ENCODE data around the gene KDM4E. TPM values are rescaled to one million over a fixed set of nuclear protein-coding genes. Genes with fewer than 3 reads are reported as not detected.
A peak's percentile ranks its signal among the peaks of the same experiment; 100 is the strongest.
"Not testable (repeated sequence)": the region's sequence is repeated elsewhere in the genome, so short reads cannot be mapped to it uniquely, and the experiment has no call there.

Gene KDM4E
- polyA plus RNA-seq, 1 donor from 2014 or later: not detected

DNA sequence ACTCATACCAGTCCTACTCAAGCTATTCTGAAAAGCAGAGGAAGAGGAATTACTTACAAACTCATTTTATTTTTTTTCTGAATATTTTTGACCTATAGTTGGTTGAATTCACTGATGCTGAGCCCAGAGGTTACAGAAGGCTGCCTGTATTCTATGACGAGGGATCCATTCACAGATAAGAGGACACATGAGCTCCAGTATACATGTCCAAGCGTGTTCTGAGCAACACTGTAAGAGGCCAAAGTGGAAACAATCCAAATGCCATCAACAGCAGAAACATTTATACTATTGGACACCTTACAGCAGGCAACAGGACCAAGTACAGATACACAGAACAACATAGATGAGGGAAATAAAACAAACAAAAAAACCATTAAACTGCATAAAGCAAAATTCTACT lies 10.3 kb downstream of the KDM4E start:
- peaks cover 0 to 3% (median 3%) of the 10 kb centered on the region in 3 donors for H3K9me3 Mint-ChIP-seq
- H3K36me3 Mint-ChIP-seq: no peaks in the 10 kb centered on the region
- H3K27ac Mint-ChIP-seq: no peak overlapping the region
- H3K4me3 Mint-ChIP-seq: no peak overlapping the region
- H3K27me3 Mint-ChIP-seq: peaks cover 6% of the 10 kb centered on the region
- no peaks in the 10 kb centered on the region for H3K4me1 Mint-ChIP-seq

DNA sequence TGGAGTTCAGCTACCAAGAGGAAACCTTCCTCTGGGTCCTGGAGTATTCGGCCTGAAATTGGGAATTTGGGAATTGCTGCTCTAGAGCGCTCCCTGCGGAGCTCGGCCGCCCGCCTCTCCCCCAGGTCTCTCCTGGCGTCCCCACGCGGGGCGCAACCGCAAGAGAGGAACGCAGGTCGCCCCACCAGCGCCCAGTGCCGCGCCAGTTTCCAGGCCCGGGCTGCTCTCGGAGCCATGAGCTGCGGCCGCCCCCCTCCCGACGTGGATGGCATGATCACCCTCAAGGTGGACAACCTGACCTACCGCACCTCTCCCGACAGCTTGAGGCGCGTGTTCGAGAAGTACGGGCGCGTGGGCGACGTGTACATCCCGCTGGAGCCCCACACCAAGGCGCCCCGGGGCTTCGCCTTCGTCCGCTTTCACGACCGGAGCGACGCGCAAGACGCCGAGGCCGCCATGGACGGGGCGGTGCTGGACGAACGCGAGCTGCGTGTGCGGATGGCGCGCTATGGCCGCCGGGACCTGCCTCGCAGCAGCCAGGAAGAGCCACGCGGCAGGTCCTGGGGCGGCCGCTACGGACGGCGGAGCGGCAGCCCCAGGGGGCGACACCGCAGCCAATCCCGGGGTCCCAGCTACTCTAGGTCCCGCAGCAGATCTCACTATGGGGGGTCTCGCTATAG lies 12.4 kb downstream of the KDM4E start:
- not testable (repeated sequence) for H3K9me3 Mint-ChIP-seq, H3K27me3 Mint-ChIP-seq, H3K27ac Mint-ChIP-seq

DNA sequence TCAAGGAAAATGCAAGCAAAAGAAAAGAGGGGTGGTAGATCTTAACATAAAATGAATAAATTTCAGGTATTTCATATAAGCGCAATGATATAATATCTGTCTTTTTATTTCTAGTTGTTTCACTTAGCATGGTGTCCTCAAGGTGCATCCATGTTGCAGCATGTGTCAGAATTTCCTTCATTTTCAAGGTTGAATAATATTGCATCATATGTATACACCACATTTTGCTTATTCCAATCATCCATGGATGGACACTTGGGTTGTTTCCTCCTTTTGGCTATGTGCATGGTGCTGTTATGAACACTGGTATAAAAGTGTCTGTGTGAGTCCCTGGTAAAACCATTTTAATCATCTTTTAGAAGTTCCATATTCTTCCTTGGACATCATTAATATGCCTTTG lies 17.2 kb downstream of the KDM4E start:
- no peaks in the 10 kb centered on the region for H3K36me3 Mint-ChIP-seq
- no peak overlapping the region for H3K27ac Mint-ChIP-seq
- no peaks in the 10 kb centered on the region for H3K4me1 Mint-ChIP-seq
- H3K27me3 Mint-ChIP-seq: peaks cover 9% of the 10 kb centered on the region
- H3K9me3 Mint-ChIP-seq: peaks cover 0 to 3% (median 3%) of the 10 kb centered on the region in 3 donors
- H3K4me3 Mint-ChIP-seq: no peak overlapping the region

More for the DNA sequence above, 12.4 kb downstream of the KDM4E start:
- H3K36me3 Mint-ChIP-seq, H3K4me3 Mint-ChIP-seq, H3K4me1 Mint-ChIP-seq: not testable (repeated sequence)

DNA sequence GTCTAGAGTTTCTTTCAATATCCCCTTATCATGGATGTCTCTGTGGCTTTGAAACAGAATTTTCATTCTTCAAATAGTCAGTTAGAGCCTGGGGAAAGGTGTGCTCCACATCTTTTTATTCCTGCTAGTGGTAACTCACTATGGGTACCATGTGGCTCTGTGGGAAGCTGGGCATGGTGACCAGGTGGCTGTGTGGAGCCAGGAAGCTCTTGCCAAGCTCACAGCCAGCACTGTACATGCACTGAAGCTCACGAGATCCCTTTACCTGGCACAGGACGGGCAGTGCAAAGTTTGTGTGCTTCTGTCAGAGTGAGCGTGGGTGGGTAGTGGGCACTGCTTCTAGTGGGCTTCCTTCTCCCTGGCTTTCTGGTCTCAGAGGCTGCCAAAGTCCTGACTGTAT lies 17.8 kb downstream of the KDM4E start:
- H3K4me3 Mint-ChIP-seq: no peak overlapping the region
- peaks cover 9% of the 10 kb centered on the region for H3K27me3 Mint-ChIP-seq

DNA sequence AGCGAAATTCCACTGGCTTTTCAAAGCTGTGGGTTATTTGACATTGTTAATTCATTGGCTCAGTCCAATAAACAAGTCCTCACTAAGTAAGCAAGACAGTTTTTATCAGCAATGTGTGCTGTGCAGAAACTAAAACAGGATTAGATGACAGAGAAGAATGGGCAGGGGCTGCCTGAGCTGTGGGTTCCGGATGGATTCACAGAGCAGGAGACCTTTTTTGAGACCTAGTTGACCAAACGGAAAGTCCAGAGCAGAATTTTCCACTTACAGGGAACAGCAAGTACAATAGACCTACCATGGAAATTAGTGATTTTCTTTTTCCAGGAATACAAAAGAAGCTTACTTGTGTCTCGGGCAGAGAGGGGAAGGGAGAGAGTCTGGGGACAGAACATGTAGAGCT lies 19.0 kb downstream of the KDM4E start:
- Mint-ChIP-seq H3K27ac (no peak overlapping the region), H3K27me3 (peaks cover 8% of the 10 kb centered on the region), H3K36me3 (no peaks in the 10 kb centered on the region), H3K9me3 (no peaks in the 10 kb centered on the region), H3K4me3 (no peak overlapping the region), H3K4me1 (no peaks in the 10 kb centered on the region)

More for the DNA sequence above, 17.8 kb downstream of the KDM4E start:
- no peak overlapping the region for H3K27ac Mint-ChIP-seq
- no peaks in the 10 kb centered on the region for H3K4me1 Mint-ChIP-seq
- H3K9me3 Mint-ChIP-seq: peaks cover 0 to 3% (median 3%) of the 10 kb centered on the region in 3 donors
- no peaks in the 10 kb centered on the region for H3K36me3 Mint-ChIP-seq

DNA sequence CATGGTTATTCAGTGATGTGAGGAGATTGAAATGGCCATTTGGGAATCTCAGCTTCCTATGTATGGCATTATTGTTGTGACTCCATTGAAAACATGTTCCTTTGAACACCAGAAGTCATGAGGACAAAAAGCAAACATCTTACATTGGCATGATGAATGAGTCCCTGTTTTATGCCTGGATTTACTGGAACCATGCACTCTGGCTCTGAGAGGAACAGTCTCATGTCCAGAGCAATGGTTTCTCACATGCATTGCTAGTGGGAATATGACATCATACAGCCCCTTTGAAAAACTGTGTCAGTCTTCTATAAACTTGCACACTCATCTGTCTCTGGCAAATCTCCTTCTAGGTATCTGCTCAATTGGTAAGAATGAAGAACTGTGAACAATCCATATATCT lies 20.8 kb downstream of the KDM4E start:
- no peaks in the 10 kb centered on the region for H3K36me3 Mint-ChIP-seq
- no peak overlapping the region for H3K4me3 Mint-ChIP-seq
- H3K9me3 Mint-ChIP-seq: no peaks in the 10 kb centered on the region
- H3K27me3 Mint-ChIP-seq: peaks cover 11% of the 10 kb centered on the region
- no peaks in the 10 kb centered on the region for H3K4me1 Mint-ChIP-seq
- no peak overlapping the region for H3K27ac Mint-ChIP-seq

DNA sequence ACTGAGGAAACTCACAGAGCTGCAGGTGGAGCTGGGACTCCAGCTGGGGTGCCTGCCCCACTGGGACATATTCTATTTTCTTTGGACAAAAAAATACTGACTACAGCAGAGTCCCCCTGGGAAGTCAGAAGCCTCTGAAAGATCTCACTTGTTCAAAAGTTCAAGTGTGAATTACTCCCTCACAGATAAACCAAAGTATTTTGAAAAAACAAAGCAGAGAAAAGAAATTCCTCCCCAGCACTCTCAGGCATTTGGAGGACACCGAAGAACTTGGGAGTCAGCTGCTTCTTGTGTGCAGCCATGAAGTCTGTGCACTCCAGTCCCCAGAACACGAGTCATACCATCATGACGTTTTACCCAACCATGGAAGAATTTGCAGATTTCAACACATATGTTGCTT lies 24.1 kb downstream of the KDM4E start, which contains the start of gene KDM4F:
KDM4F (plus strand) TSS at position 301 of the 400 bp plus-strand sequence.
- not testable (repeated sequence) for H3K4me1 Mint-ChIP-seq, H3K4me3 Mint-ChIP-seq, H3K36me3 Mint-ChIP-seq, H3K9me3 Mint-ChIP-seq
- Mint-ChIP-seq H3K27ac (peak within 1 kb of the TSS in 1 of 3 donors; percentile 66), H3K27me3 (peaks cover 18% of the 10 kb centered on the region)

DNA sequence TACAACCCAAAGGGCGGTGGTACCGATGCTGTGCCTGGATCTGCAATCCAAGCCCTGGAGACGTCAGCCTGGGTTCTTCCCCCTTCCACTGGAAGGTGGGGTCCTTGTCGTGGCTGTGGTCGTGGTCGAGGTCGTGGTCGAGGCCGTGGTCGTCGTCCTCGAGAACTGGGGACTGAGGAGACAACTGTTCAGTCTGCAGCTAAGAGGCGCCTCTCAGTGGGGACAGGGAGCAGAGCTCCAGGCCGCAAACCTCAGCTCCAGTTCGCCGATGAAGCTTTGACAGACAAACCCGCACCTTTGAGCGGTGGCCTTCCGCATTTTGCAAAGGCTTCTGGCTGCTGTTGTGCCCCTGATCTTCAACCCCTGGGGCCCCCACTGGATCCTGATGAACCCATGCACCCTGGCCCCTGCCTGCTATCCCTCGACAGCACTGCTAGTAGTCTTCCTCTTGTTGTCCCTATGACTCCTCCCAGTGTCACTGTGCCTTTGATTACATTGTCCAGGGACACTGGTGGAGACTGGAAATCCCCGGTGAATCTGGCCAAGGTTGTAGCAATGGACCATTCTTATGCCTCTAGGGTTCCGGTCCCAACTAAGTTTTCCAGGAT lies 25.6 kb downstream of the KDM4E start:
- peak overlapping the region in 1 of 3 donors; percentile 80 for H3K27ac Mint-ChIP-seq
- H3K4me3 Mint-ChIP-seq: no peak overlapping the region
- H3K4me1 Mint-ChIP-seq: peaks cover 0 to 11% (median 7%) of the 10 kb centered on the region in 3 donors
- peaks cover 18% of the 10 kb centered on the region for H3K27me3 Mint-ChIP-seq
- H3K36me3 Mint-ChIP-seq: no peaks in the 10 kb centered on the region
- H3K9me3 Mint-ChIP-seq: no peaks in the 10 kb centered on the region

DNA sequence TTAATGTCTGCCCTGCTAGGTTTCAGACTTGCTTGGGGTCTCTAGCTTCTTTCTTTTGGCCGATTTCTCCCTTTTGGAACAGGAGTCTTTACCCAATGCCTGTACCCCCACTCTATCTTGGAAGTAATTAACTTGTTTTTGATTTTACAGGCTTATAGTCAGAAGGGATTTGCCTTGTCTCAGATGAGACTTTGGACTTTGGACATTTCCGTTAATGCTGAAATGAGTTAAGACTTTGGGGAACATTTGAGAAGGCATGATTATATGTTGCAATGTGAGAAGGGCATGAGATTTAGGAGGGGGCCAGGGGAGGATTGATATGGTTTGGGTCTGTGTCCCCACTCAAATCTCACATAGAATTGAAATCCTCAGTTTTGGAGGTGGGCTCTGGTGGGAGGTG lies 29.3 kb downstream of the KDM4E start:
- Mint-ChIP-seq H3K9me3 (no peaks in the 10 kb centered on the region), H3K36me3 (no peaks in the 10 kb centered on the region), H3K4me3 (no peak overlapping the region), H3K4me1 (peaks cover 0 to 11% (median 7%) of the 10 kb centered on the region in 3 donors), H3K27ac (peak overlapping the region in 1 of 3 donors; percentile 81), H3K27me3 (peaks cover 13% of the 10 kb centered on the region)

DNA sequence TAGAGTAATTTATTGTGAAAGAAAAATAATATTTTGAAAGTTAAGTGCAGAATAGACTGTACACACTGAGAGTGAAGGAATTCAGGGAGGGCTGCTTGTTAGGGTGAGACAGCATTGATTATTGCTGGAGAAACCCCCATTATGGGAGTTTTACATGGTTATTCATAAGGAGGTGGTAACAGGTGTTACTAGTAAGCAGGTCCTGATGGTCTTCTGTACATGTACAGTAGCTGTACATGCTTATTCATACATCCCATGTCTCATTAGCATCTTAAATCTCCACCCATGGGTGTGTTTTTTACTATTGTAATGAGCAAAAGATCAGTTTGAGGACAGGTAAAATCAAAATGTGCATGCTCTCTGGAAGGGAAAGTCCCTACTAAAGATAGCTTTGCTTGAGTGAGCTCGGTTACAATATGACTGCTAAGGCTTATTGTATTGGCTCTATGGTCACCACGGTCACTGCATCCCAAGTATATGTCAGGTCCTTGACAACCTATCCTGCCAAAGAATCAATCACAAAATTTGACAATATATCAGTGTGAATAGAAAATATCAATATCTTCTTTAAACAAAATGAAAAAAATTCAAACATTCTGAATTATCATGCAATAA lies 30.3 kb downstream of the KDM4E start:
- H3K36me3 Mint-ChIP-seq: no peaks in the 10 kb centered on the region
- H3K27ac Mint-ChIP-seq: no peak overlapping the region
- H3K9me3 Mint-ChIP-seq: no peaks in the 10 kb centered on the region
- H3K4me3 Mint-ChIP-seq: no peak overlapping the region
- H3K4me1 Mint-ChIP-seq: peaks cover 0 to 11% (median 7%) of the 10 kb centered on the region in 3 donors
- peaks cover 11% of the 10 kb centered on the region for H3K27me3 Mint-ChIP-seq

DNA sequence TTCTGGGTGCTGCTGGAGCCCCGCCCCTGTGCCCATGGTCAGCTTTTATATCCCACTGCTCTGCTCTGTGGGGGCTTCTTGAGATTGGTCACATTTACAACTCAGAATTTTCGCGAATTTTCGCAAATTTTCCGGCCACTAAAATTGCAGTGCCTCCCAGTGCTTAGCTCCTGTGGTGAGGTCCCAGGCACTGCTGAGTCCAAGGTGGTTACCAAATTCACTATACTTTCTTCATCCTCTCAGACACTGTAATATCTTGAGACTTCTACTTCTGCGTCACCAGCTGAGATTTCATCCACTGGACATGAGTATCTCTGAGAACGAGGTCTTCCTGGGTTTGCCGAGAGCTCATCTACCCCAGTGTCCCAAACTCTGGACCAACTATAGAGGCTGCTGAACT lies 32.9 kb downstream of the KDM4E start:
- Mint-ChIP-seq H3K27me3 (peaks cover 6% of the 10 kb centered on the region), H3K9me3 (no peaks in the 10 kb centered on the region), H3K4me1 (peaks cover 0 to 11% (median 7%) of the 10 kb centered on the region in 3 donors), H3K4me3 (no peak overlapping the region), H3K36me3 (no peaks in the 10 kb centered on the region), H3K27ac (no peak overlapping the region)

DNA sequence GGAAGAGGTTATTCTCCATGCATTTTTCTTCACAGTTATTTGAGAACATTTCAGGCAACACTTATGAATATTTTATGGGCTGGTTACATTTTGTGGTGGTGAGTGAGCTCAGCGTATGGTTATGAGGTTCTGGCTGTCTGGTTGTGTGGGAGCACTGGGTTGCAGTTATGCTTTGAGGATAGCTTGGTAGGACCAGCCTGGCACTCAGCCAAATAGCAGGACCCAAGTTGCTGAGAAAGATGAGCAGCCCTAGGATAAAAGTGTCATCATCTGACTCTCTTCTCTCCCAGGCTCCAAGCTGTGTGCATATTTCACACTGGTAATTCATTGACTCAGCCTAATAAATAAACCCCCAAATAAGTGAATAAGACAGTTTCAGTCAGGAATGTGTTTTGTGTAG lies 33.6 kb downstream of the KDM4E start:
- H3K4me3 Mint-ChIP-seq: no peak overlapping the region
- H3K27me3 Mint-ChIP-seq: peaks cover 4% of the 10 kb centered on the region
- no peaks in the 10 kb centered on the region for H3K36me3 Mint-ChIP-seq

DNA sequence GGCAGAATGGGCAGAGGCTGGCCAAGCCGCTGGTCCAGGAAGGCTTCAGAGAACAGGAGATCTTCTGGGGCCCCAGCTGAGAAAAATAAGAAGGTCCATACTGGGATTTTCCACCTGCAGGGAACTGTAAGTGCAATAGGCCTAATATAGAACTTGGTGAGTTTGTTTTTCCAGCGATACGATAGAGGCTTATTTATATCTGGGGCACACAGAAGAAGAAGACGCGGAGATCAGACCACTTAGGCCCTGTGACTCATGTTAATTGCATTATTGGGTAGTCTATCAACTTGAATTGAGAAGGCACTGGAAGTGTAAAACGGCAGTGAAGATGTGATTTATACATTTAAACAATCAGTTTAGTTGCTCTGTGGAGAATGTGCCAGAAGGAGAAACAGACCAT lies 34.0 kb downstream of the KDM4E start:
- H3K4me1 Mint-ChIP-seq: peaks cover 0 to 11% (median 7%) of the 10 kb centered on the region in 3 donors
- H3K27ac Mint-ChIP-seq: peak overlapping the region in 1 of 3 donors; percentile 51
- H3K4me3 Mint-ChIP-seq: no peak overlapping the region
- no peaks in the 10 kb centered on the region for H3K36me3 Mint-ChIP-seq
- H3K9me3 Mint-ChIP-seq: no peaks in the 10 kb centered on the region
- H3K27me3 Mint-ChIP-seq: peaks cover 4% of the 10 kb centered on the region

More for the DNA sequence above, 33.6 kb downstream of the KDM4E start:
- no peak overlapping the region for H3K27ac Mint-ChIP-seq
- no peaks in the 10 kb centered on the region for H3K9me3 Mint-ChIP-seq
- H3K4me1 Mint-ChIP-seq: peaks cover 0 to 11% (median 7%) of the 10 kb centered on the region in 3 donors

DNA sequence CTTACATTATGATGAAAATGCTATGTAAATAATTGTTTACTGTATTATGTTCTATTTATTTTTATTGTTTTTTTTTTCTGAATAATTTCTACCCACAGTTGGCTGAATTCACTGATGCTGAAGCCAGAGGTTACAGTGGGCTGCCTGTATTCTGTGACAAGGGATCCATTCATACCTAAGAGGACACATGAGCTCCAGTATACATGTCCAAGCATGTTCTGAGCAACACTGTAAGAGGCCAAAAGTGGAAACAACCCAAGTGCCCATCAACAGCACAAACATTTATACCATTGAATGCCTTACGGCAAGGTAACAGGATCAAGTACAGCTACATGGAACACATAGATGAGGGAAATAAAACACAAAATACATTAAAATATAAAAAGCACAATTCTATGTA lies 40.3 kb downstream of the KDM4E start:
- H3K4me3 Mint-ChIP-seq: no peak overlapping the region
- peaks cover 1% of the 10 kb centered on the region for H3K27me3 Mint-ChIP-seq
- no peak overlapping the region for H3K27ac Mint-ChIP-seq
- peaks cover 1% of the 10 kb centered on the region for H3K36me3 Mint-ChIP-seq
- H3K4me1 Mint-ChIP-seq: peaks cover 10 to 15% (median 13%) of the 10 kb centered on the region in 3 donors
- no peaks in the 10 kb centered on the region for H3K9me3 Mint-ChIP-seq

DNA sequence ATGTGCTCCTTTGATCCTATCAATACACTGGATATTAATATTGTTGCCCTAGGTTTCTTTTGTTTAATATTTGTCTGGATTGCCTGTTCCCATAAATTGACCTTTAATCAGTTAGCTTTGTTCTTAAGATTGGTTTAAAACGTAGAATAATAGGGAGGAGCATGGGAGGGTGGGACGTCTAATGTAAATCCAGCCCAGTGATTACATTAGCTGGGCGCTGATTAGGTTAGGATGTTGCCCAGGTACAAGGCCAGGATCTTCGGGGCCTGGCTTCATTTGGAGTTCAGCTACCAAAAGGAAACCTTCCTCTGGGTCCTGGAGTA lies 41.6 kb downstream of the KDM4E start, which contains the start of gene SRSF8:
SRSF8 (plus strand) TSS at position 204 of the 323 bp plus-strand sequence. CDS start 308 bp downstream, outside the sequence.
- no peaks in the 10 kb centered on the region for H3K9me3 Mint-ChIP-seq
- peaks cover 1% of the 10 kb centered on the region for H3K27me3 Mint-ChIP-seq
- peak within 1 kb of the TSS; percentile 88 to 99 (median 94) for H3K27ac Mint-ChIP-seq
- H3K4me3 Mint-ChIP-seq: peak within 1 kb of the TSS; percentile 100
- H3K4me1 Mint-ChIP-seq: peaks cover 19 to 22% (median 21%) of the 10 kb centered on the region in 3 donors
- peaks cover 1% of the 10 kb centered on the region for H3K36me3 Mint-ChIP-seq
